HL-60 (cell line): ENCODE data around the gene AFF3.

Experiments used
- DNase-seq, 2 experiments: peaks; one replicate each; pipeline ENCODE4 v3.0.0-alpha.2; 2010 to 2020; ENCODE audit warnings: low read depth in 1 of 2, low spot score in 1 of 2
- H3K27ac ChIP-seq: fragments of 250-450 bp; sonication (Bioruptor Pico); replicated peaks from 2 replicates; pipeline ENCODE4 v1.5.1; 2020; ENCODE audit warnings: mild to moderate bottlenecking, moderate library complexity
- H3K27me3 ChIP-seq: fragments of 250-450 bp; sonication (Bioruptor Pico); 2 replicates; pipeline ENCODE4 v1.5.1; 2021; ENCODE audit warnings: mild to moderate bottlenecking, moderate library complexity; ENCODE audit not compliant: insufficient read depth, poor library complexity, severe bottlenecking
- H3K4me3 ChIP-seq: replicated peaks from 2 replicates; pipeline ENCODE4 v1.5.1; 2011; ENCODE audit warnings: mild to moderate bottlenecking, control low read depth, low read length; ENCODE audit not compliant: insufficient read depth
- CTCF ChIP-seq: IDR thresholded peaks from one replicate; pipeline ENCODE4 v1.5.1; 2011; ENCODE audit warnings: low read length, control low read depth, inconsistent platforms; ENCODE audit not compliant: insufficient read depth
- GABPA ChIP-seq: IDR thresholded peaks from 2 replicates; pipeline ENCODE4 v1.6.1; 2012; ENCODE audit warnings: low read depth
- POLR2AphosphoS5 ChIP-seq: IDR thresholded peaks from 2 replicates; pipeline ENCODE4 v1.6.1; 2012; ENCODE audit warnings: low read depth
- REST ChIP-seq: IDR thresholded peaks from 2 replicates; pipeline ENCODE4 v1.6.1; 2012; ENCODE audit warnings: low read depth; ENCODE audit not compliant: insufficient replicate concordance
- SPI1 ChIP-seq: IDR thresholded peaks from 2 replicates; pipeline ENCODE4 v1.6.1; 2012; ENCODE audit warnings: low read depth, mild to moderate bottlenecking, borderline replicate concordance

Gene AFF3

DNA sequence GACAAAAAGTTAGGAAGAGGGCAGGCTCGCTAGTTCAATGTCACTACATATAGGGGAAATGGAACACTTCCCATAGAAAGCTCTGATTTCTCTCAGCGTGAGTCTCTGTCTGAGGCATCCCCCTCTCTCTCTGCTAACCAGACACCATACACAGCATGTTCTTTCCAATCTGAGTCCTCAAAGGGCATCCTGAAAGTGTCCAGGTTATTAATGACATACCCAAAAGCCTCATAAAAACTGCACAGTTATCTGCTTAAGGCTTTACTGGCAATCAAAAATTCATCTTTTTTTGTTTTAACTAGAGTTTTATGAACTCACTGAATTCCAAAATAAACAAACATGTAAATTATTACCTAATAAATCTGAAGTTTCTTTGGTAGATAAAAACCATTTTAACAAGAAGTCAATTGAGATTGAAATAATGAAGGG is 137.4 kb downstream of the AFF3 start:
- no peak for TF ChIP-seq SPI1
- no peak for TF ChIP-seq CTCF
- no peak for TF ChIP-seq GABPA
- TF ChIP-seq POLR2AphosphoS5: no peak
- TF ChIP-seq REST: no peak
- no peak for DNase-seq
- H3K4me3 ChIP-seq: no peak overlapping the region
- H3K27me3 ChIP-seq: no peaks in the 10 kb centered on the region
- no peak overlapping the region for H3K27ac ChIP-seq

- no peak overlapping the region for H3K27ac ChIP-seq
- TF ChIP-seq GABPA: no peak
- no peak for TF ChIP-seq SPI1
- TF ChIP-seq POLR2AphosphoS5: no peak
- TF ChIP-seq REST: no peak
- no peak for TF ChIP-seq CTCF
- no peak overlapping the region for H3K4me3 ChIP-seq
- no peak for DNase-seq
- H3K27me3 ChIP-seq: no peaks in the 10 kb centered on the region
Observed at GRCh38 chr2:100004348-100004884, 138.0 kb downstream of the AFF3 start.

DNA sequence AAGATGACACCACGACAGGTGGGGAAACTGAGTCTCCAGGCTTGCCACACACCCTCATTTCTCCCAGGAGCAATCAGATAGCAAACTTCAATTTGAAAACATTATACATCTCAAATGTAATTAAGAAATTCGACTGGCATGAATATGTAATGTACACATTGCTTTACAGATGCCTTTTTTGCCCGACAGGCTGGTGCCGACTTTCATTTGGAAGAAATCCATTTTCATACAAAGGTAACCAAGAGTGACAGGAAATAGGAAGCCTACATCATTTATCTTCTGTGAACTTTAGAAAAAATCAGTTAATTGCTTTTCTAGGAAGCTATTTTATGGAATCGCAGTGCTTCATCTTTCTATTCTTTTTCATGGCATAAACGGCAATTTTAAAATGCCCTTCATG is 140.3 kb downstream of the AFF3 start:
- TF ChIP-seq CTCF (no peak), SPI1 (no peak), GABPA (no peak), POLR2AphosphoS5 (no peak), REST (no peak)
- no peaks in the 10 kb centered on the region for H3K27me3 ChIP-seq
- H3K27ac ChIP-seq: no peak overlapping the region
- no peak for DNase-seq
- no peak overlapping the region for H3K4me3 ChIP-seq
